Omental fat pad (tissue), 4 donors: ENCODE measurements around the gene PER1. TPM values are rescaled to one million over a fixed set of nuclear protein-coding genes. Genes with fewer than 3 reads are reported as not detected.
A peak's percentile ranks its signal among the peaks of the same experiment; 100 is the strongest.

Source experiments
- ATAC-seq: fragments of 150-250 bp; one replicate; pipeline ENCODE4 v1.9.1; 2016; ENCODE audit warnings: mild to moderate bottlenecking, moderate library complexity; ENCODE audit not compliant: low FRiP score
- DNase-seq: peaks from one replicate; pipeline ENCODE4 v3.0.0-alpha.2; 2019; ENCODE audit warnings: low spot score
- CTCF ChIP-seq, 3 donors: fragments of 450-650 bp; IDR thresholded peaks; one replicate each; pipeline ENCODE4 v1.5.1; 2016 to 2017; ENCODE audit warnings: antibody characterized with exemption in 3 of 3, mild to moderate bottlenecking in 3 of 3, moderate library complexity in 2 of 3
- total RNA-seq, 4 donors: library from RNA; depleted of rRNA; stranded (reverse); fragments of >200 nt; gene quantifications; one replicate each; pipeline ENCODE4 v1.1.0, GENCODE V29; 2016

PER1 gene
- total RNA-seq, 4 donors from 2014 or later, result 78.8 to 169 (median 122) TPM

GRCh38 chr17:8125947-8126490 lies 26.2 kb downstream of the PER1 start:
- TF ChIP-seq CTCF (IDR thresholded peaks at IDR 0.05), result no peak
- ATAC-seq (no peak), DNase-seq (no peak)

DNA sequence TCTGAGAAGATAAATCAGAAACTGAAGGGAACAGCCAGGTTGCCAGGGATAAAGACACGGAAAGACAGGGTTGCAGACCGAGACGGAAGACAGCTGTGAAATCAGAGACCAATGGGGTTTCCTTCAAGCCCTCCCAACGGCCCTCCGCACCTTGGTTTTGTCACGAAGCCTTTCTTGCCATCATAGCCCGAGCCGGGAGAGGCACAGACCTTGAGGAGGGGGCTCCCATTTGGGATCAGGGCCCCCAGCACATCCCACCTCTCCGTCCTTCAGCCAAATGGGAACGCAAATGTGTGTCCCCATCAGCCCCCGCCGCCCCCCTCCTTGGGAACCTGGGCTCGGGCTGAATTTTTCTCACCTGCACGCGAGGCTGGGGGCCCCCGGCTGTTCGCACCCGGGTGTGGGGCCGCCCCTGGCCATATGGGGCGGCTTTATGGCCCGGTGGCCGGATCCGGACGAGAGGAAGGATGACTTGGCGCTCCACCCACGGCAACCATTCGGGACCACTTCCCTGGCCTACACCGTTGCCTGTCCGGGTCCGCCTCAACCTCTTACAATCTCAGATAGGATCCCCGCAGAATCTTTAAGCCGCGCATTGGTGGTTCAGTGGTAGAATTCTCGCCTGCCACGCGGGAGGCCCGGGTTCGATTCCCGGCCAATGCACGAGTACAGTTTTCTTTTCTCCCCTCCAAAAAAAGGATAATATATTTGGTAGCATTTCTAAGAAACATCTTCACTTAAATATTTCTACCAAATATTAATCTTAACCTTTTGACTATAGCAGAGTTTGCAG lies 26.9 kb downstream of the PER1 start:
- peak; percentile 34 for ATAC-seq
- DNase-seq, result peak; percentile 97

DNA sequence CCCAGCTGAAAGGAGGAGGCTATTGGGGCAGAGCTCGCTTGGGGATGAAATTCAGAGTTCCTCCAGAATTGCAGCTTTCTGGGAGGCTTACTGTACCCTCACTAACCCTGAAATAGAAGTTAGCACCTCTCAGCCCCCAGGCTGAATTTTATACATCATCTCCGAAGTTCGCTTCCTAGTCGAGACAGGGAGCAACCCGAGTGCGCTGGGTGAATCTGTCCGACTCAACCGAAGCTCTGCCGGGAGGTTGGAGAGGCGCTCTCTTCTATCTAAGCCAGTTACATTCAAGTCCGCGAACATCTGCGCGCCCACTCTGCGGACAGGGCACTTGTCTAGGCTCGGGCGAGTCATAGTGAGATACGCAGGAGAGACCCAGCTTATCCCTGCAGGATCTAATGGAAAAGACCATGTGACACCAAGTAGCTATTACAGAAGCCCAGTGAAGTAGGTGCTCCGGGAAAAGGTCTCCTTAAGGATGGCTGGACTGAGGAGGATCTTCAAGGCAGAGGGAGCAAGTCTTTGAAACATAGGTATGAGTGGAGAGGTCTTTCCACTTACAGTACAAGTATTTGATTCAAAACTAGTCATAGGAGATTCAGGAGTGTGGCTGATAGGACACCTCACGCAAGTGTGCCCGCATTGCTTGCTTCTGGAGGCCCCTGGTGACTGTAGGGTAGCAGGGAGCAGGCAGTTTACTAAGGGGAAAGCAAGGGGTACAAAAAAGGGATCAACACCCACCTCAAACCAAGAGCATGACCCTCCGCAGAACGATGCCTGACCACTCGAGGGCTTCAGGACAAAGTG lies 27.7 kb downstream of the PER1 start:
- no peak for ATAC-seq
- DNase-seq, result no peak
- TF ChIP-seq CTCF (IDR thresholded peaks at IDR 0.05), result no peak

More for the DNA sequence above, 26.9 kb downstream of the PER1 start:
- TF ChIP-seq CTCF (IDR thresholded peaks at IDR 0.05), result no peak

GRCh38 chr17:8123695-8124349 lies 28.4 kb downstream of the PER1 start, which contains the start of gene HES7:
Gene HES7, minus strand, starts transcription at chr17:8124106. Its CDS starts 22 bp downstream, at chr17:8124084.
- DNase-seq (no peak), ATAC-seq (no peak)

GRCh38 chr17:8122924-8123694 lies 29.1 kb downstream of the PER1 start:
- no peak for DNase-seq
- ATAC-seq, result no peak
- no peak for TF ChIP-seq CTCF (IDR thresholded peaks at IDR 0.05)

More at GRCh38 chr17:8123695-8124349, 28.4 kb downstream of the PER1 start, which contains the start of gene HES7:
- no peak for TF ChIP-seq CTCF (IDR thresholded peaks at IDR 0.05)

GRCh38 chr17:8122422-8122923 lies 29.7 kb downstream of the PER1 start:
- no peak for ATAC-seq
- TF ChIP-seq CTCF (IDR thresholded peaks at IDR 0.05), result no peak
- DNase-seq, result no peak
